Prostate gland (tissue), 2 donors: ENCODE results near the gene GALK1.

Source experiments
- POLR2A ChIP-seq: fragments of 450-650 bp; IDR thresholded peaks from one replicate; pipeline ENCODE4 v1.6.1; 2016; ENCODE audit warnings: antibody characterized with exemption, mild to moderate bottlenecking
- TF ChIP-seq, protein P1 (sequence below), 4 experiments: fragments of 200-600 bp in 2 of 4; fragments of 450-650 bp in 2 of 4; sonication (generic) in 2 of 4; IDR thresholded peaks; 1 replicate in 3 of 4; 2 replicates in 1 of 4; pipeline ENCODE4 v1.5.1; 2016 to 2019; ENCODE audit warnings: antibody characterized with exemption in 4 of 4, mild to moderate bottlenecking in 2 of 4, moderate library complexity in 2 of 4

DNA sequence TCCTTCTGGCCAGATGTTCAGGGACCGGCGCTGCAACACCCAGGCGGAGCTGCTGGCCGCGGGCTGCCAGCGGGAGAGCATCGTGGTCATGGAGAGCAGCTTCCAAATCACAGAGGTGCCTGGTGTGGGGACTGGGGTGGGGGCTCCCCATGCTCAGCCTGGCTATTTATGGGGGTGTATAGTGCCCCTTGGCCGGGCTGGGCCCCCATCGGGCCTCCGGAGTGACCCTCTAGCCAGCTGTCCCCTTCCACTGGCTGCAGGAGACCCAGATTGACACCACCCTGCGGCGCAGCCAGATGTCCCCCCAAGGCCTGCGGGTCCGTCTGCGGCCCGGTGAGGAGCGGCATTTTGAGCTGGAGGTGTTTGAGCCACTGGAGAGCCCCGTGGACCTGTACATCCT, 37.6 kb downstream of the GALK1 start:
- TF ChIP-seq, protein P1, sequence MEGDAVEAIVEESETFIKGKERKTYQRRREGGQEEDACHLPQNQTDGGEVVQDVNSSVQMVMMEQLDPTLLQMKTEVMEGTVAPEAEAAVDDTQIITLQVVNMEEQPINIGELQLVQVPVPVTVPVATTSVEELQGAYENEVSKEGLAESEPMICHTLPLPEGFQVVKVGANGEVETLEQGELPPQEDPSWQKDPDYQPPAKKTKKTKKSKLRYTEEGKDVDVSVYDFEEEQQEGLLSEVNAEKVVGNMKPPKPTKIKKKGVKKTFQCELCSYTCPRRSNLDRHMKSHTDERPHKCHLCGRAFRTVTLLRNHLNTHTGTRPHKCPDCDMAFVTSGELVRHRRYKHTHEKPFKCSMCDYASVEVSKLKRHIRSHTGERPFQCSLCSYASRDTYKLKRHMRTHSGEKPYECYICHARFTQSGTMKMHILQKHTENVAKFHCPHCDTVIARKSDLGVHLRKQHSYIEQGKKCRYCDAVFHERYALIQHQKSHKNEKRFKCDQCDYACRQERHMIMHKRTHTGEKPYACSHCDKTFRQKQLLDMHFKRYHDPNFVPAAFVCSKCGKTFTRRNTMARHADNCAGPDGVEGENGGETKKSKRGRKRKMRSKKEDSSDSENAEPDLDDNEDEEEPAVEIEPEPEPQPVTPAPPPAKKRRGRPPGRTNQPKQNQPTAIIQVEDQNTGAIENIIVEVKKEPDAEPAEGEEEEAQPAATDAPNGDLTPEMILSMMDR (IDR thresholded peaks at IDR 0.05) = no peak
- TF ChIP-seq POLR2A = no peak
